ENCODE measurements around the gene SAMD4A.

GRCh38 chr14:54664961-54665360 lies 98.0 kb downstream of the SAMD4A start:
- TF ChIP-seq CTCF (conservative IDR thresholded peaks at IDR 0.05) (no peak), ZFX (IDR thresholded peaks at IDR 0.05) (no peak)

Measured in C4-2B (cell line).